Activated gamma-delta T cell treated with anti-CD3 and anti-CD28 coated beads, Interleukin-2, amount 50 U/mL, for 16 hours (primary cell): ENCODE data around the gene ZNF532.

Experiments
- DNase-seq: peaks from one replicate; pipeline ENCODE4 v3.0.0-alpha.2; 2020; ENCODE audit warnings: low read depth

The ZNF532 gene

GRCh38 chr18:58870621-58871020 is 5.9 kb downstream of the ZNF532 start:
- DNase-seq, result no peak

- no peak for DNase-seq
Measured at GRCh38 chr18:58871514-58872420, 7.1 kb downstream of the ZNF532 start.

GRCh38 chr18:58878640-58879039 is 14.0 kb downstream of the ZNF532 start:
- DNase-seq, result no peak

- no peak for DNase-seq
Measured at GRCh38 chr18:58881477-58881876, 16.8 kb downstream of the ZNF532 start.

- no peak for DNase-seq
Measured at GRCh38 chr18:58882044-58882443, 17.4 kb downstream of the ZNF532 start.

- DNase-seq, result no peak
Measured at GRCh38 chr18:58882686-58883085, 18.0 kb downstream of the ZNF532 start.

- no peak for DNase-seq
Measured at GRCh38 chr18:58884680-58885079, 20.0 kb downstream of the ZNF532 start.

GRCh38 chr18:58886431-58886830 is 21.8 kb downstream of the ZNF532 start:
- DNase-seq, result no peak

GRCh38 chr18:58886864-58887612 is 22.4 kb downstream of the ZNF532 start:
- DNase-seq, result no peak

- DNase-seq, result no peak
Measured at GRCh38 chr18:58887613-58887963, 22.9 kb downstream of the ZNF532 start.

GRCh38 chr18:58891776-58892175 is 27.1 kb downstream of the ZNF532 start:
- DNase-seq, result no peak

GRCh38 chr18:58892488-58892887 is 27.8 kb downstream of the ZNF532 start:
- DNase-seq, result no peak

- DNase-seq, result no peak
Measured at GRCh38 chr18:58893388-58894099, 28.9 kb downstream of the ZNF532 start.

GRCh38 chr18:58894930-58895329 is 30.3 kb downstream of the ZNF532 start:
- DNase-seq, result no peak

GRCh38 chr18:58895385-58895784 is 30.7 kb downstream of the ZNF532 start:
- no peak for DNase-seq

- DNase-seq, result no peak
Measured at GRCh38 chr18:58896268-58896667, 31.6 kb downstream of the ZNF532 start.

- DNase-seq, result no peak
Measured at GRCh38 chr18:58896734-58897508, 32.2 kb downstream of the ZNF532 start.

GRCh38 chr18:58898010-58898799 is 33.5 kb downstream of the ZNF532 start:
- no peak for DNase-seq

- DNase-seq, result no peak
Measured at GRCh38 chr18:58900015-58900649, 35.5 kb downstream of the ZNF532 start.

GRCh38 chr18:58901143-58901542 is 36.5 kb downstream of the ZNF532 start:
- DNase-seq, result no peak

- DNase-seq, result no peak
Measured at GRCh38 chr18:58901783-58902182, 37.1 kb downstream of the ZNF532 start.
